HCT116 (cell line): Measurements from ENCODE around the gene GNL2. TPM values are rescaled to one million over a fixed set of nuclear protein-coding genes. Genes with fewer than 3 reads are reported as not detected.

Experiments
- ATAC-seq: fragments of 200-7000 bp; cut with Tn5 transposase; 2 replicates; pipeline ENCODE4 v1.9.1; 2020; ENCODE audit warnings: mild to moderate bottlenecking, moderate library complexity
- BruUV-seq: library from RNA; stranded (reverse); fragments of 400-500 nt; replicated peaks from 2 replicates; lab custom pipeline; 2021; lab: Mats Ljungman, UMichigan
- CTCF ChIA-PET: fragments of 300-600 bp; sonication (Branson Sonifier 250); formaldehyde crosslinking; loops from one replicate; lab custom pipeline; 2021; ENCODE audit warnings: antibody characterized with exemption; lab: Charles Lee
- POLR2A ChIA-PET: fragments of 300-600, 350-600 bp; sonication (Branson Sonifier 250); formaldehyde crosslinking; loops from one replicate; lab custom pipeline; 2021; ENCODE audit warnings: antibody characterized with exemption; lab: Charles Lee
- RAD21 ChIA-PET, 2 experiments: fragments of 300-600 bp; sonication (Branson Sonifier 250); formaldehyde crosslinking; loops; one replicate each; lab custom pipeline; 2023; ENCODE audit warnings: low total read pairs in 2 of 2; ENCODE audit not compliant: uncharacterized antibody in 2 of 2, unreplicated experiment in 2 of 2, low non-redundant PET in 1 of 2; lab: Charles Lee
- DNase-seq: peaks from one replicate; pipeline ENCODE4 v3.0.0-alpha.2; 2010; ENCODE audit warnings: low read depth, low spot score
- H2AFZ ChIP-seq: fragments of 200-600 bp; shearing (Covaris generic), sonication (generic); 2 replicates; pipeline ENCODE4 v1.6.1; 2017; ENCODE audit warnings: low read depth, mixed run types, mixed read lengths, antibody characterized with exemption, low read length; ENCODE audit not compliant: poor library complexity, severe bottlenecking
- H3K27ac ChIP-seq: 2 replicates; pipeline ENCODE4 v1.5.1; 2012; ENCODE audit warnings: low read depth, low read length
- H3K27me3 ChIP-seq: fragments of 200-600 bp; sonication (generic); 2 replicates; pipeline ENCODE4 v1.6.1; 2016; ENCODE audit warnings: mixed run types, low read length, mixed read lengths; ENCODE audit not compliant: insufficient read depth
- H3K36me3 ChIP-seq, 2 experiments: fragments of 200-500 bp in 1 of 2; fragments of 200-600 bp in 1 of 2; sonication (Bioruptor generic) in 1 of 2; sonication (generic) in 1 of 2; 2 replicates each; pipeline versions ENCODE4 v1.5.1 to v1.6.1; 2014 to 2016; ENCODE audit warnings: low read length in 2 of 2, inconsistent platforms in 1 of 2, mixed read lengths in 1 of 2, mixed run types in 1 of 2; ENCODE audit not compliant: insufficient read depth in 2 of 2, control insufficient read depth in 1 of 2
- H3K4me1 ChIP-seq, 2 experiments: fragments of 200-600 bp in 1 of 2; sonication (generic) in 1 of 2; 2 replicates each; pipeline versions ENCODE4 v1.5.1 to v1.6.1; 2012 to 2017; ENCODE audit warnings: low read length in 2 of 2, inconsistent platforms in 1 of 2, mild to moderate bottlenecking in 1 of 2, mixed read lengths in 1 of 2, mixed run types in 1 of 2, moderate library complexity in 1 of 2; ENCODE audit not compliant: insufficient read depth in 2 of 2, control insufficient read depth in 1 of 2
- H3K4me2 ChIP-seq: fragments of 200-600 bp; sonication (generic); 2 replicates; pipeline ENCODE4 v1.6.1; 2017; ENCODE audit warnings: mixed run types, low read length, mixed read lengths
- H3K4me3 ChIP-seq, 2 experiments: fragments of 200-600 bp in 1 of 2; sonication (generic) in 1 of 2; replicated peaks in 1 of 2; 2 replicates each; pipeline ENCODE4 v1.5.1; 2011 to 2016; ENCODE audit warnings: low read length in 2 of 2, control low read depth in 1 of 2, low read depth in 1 of 2, mild to moderate bottlenecking in 1 of 2, mixed read lengths in 1 of 2, mixed run types in 1 of 2
- H3K79me2 ChIP-seq: fragments of 200-600 bp; sonication (generic); 2 replicates; pipeline ENCODE4 v1.6.1; 2017; ENCODE audit warnings: mild to moderate bottlenecking, mixed run types, low read length, moderate library complexity, mixed read lengths; ENCODE audit not compliant: insufficient read depth
- H3K9ac ChIP-seq: fragments of 200-600 bp; sonication (generic); 2 replicates; pipeline ENCODE4 v1.6.1; 2016; ENCODE audit warnings: low read length, mixed read lengths
- H3K9me2 ChIP-seq: fragments of 200-600 bp; sonication (generic), shearing (Covaris generic); 2 replicates; pipeline ENCODE4 v1.6.1; 2017; ENCODE audit warnings: mixed run types, mild to moderate bottlenecking, moderate library complexity; ENCODE audit not compliant: insufficient read depth
- H3K9me3 ChIP-seq, 2 experiments: fragments of 200-500 bp in 1 of 2; fragments of 200-600 bp in 1 of 2; sonication (Bioruptor generic) in 1 of 2; sonication (generic) in 1 of 2; 2 replicates each; pipeline ENCODE4 v1.6.1; 2014 to 2017; ENCODE audit warnings: low read length in 2 of 2, mixed read lengths in 2 of 2, inconsistent platforms in 1 of 2, low read depth in 1 of 2, mild to moderate bottlenecking in 1 of 2, mixed run types in 1 of 2, moderate library complexity in 1 of 2; ENCODE audit not compliant: control insufficient read depth in 1 of 2, insufficient read depth in 1 of 2
- H4K20me1 ChIP-seq: fragments of 200-600 bp; sonication (generic), shearing (Covaris generic); 2 replicates; pipeline ENCODE4 v1.6.1; 2017; ENCODE audit warnings: mixed run types, mild to moderate bottlenecking, moderate library complexity; ENCODE audit not compliant: insufficient read depth
- CBX3 ChIP-seq: IDR thresholded peaks from 2 replicates; pipeline ENCODE4 v1.6.1; 2012; ENCODE audit warnings: low read depth
- CEBPB ChIP-seq: IDR thresholded peaks from 2 replicates; pipeline ENCODE4 v1.6.1; 2012; ENCODE audit warnings: low read depth
- EGR1 ChIP-seq: IDR thresholded peaks from 2 replicates; pipeline ENCODE4 v1.6.1; 2012; ENCODE audit warnings: low read depth
- ELF1 ChIP-seq: IDR thresholded peaks from 2 replicates; pipeline ENCODE4 v1.6.1; 2012; ENCODE audit warnings: low read depth, borderline replicate concordance
- EZH2 ChIP-seq: fragments of 200-600 bp; sonication (generic); IDR thresholded peaks from 2 replicates; pipeline ENCODE4 v1.6.1; 2017; ENCODE audit warnings: antibody characterized with exemption, mixed run types
- EZH2phosphoT487 ChIP-seq: fragments of 200-600 bp; IDR thresholded peaks from 2 replicates; pipeline ENCODE4 v1.6.1; 2018; ENCODE audit warnings: antibody characterized with exemption, borderline replicate concordance
- FOSL1 ChIP-seq: IDR thresholded peaks from 2 replicates; pipeline ENCODE4 v1.6.1; 2012; ENCODE audit warnings: low read depth
- JUND ChIP-seq: IDR thresholded peaks from 2 replicates; pipeline ENCODE4 v1.6.1; 2012
- MAX ChIP-seq: IDR thresholded peaks from 2 replicates; pipeline ENCODE4 v1.6.1; 2012
- POLR2AphosphoS5 ChIP-seq: IDR thresholded peaks from 2 replicates; pipeline ENCODE4 v1.6.1; 2011; ENCODE audit warnings: mild to moderate bottlenecking, low read depth, low read length, moderate library complexity
- REST ChIP-seq: IDR thresholded peaks from 2 replicates; pipeline ENCODE4 v1.6.1; 2012; ENCODE audit warnings: low read depth
- SIN3A ChIP-seq: IDR thresholded peaks from 2 replicates; pipeline ENCODE4 v1.6.1; 2012; ENCODE audit warnings: low read depth
- SRF ChIP-seq: IDR thresholded peaks from 2 replicates; pipeline ENCODE4 v1.6.1; 2012; ENCODE audit warnings: low read depth
- TCF7L2 ChIP-seq: IDR thresholded peaks from 2 replicates; pipeline ENCODE4 v1.7.0; 2011; ENCODE audit warnings: borderline replicate concordance, inconsistent platforms; ENCODE audit not compliant: insufficient read depth, insufficient read length; ENCODE audit errors: extremely low read depth
- ZBTB33 ChIP-seq: IDR thresholded peaks from 2 replicates; pipeline ENCODE4 v1.6.1; 2011; ENCODE audit warnings: mild to moderate bottlenecking, low read length, moderate library complexity; ENCODE audit not compliant: insufficient replicate concordance; ENCODE audit errors: extremely low read depth
- ZFX ChIP-seq: fragments of 450-650 bp; IDR thresholded peaks from 2 replicates; pipeline ENCODE4 v1.6.1; 2017
- ZNF274 ChIP-seq: fragments of 200-500 bp; sonication (Bioruptor generic); IDR thresholded peaks from 2 replicates; pipeline ENCODE4 v1.6.1; 2014; ENCODE audit warnings: mild to moderate bottlenecking, low read depth, low read length, inconsistent platforms
- intact Hi-C: fragments of 100-400 bp; cut with micrococcal nuclease; formaldehyde crosslinking; loops from 2 replicates; pipeline ENCODE4 v1.10.0; 2022
- total RNA-seq: library from RNA; stranded (reverse); gene quantifications from one replicate; pipeline ENCODE4 v1.2.1, GENCODE V29; 2021; ENCODE audit not compliant: unreplicated experiment
- TF ChIP-seq, protein P1 (sequence below), 3 experiments: fragments of 200-600 bp in 1 of 3; sonication (generic) in 1 of 3; IDR thresholded peaks in 2 of 3; conservative IDR thresholded peaks in 1 of 3; 2 replicates each; pipeline ENCODE4 v1.5.1; 2012 to 2017; ENCODE audit warnings: low read depth in 2 of 3, low read length in 2 of 3, antibody characterized with exemption in 1 of 3, borderline replicate concordance in 1 of 3, control low read depth in 1 of 3, mild to moderate bottlenecking in 1 of 3, mixed read lengths in 1 of 3, mixed run types in 1 of 3, moderate library complexity in 1 of 3; ENCODE audit not compliant: insufficient read depth in 1 of 3
- TF ChIP-seq, protein P2 (sequence below): IDR thresholded peaks from 2 replicates; pipeline ENCODE4 v1.6.1; 2012

GNL2 gene
- total RNA-seq, 1 experiment from 2014 or later, result 79.2 TPM

- TF ChIP-seq TCF7L2 (no peak), MAX (no peak), SIN3A (no peak), EZH2phosphoT487 (no peak), EGR1 (no peak), REST (no peak), CBX3 (no peak), ZBTB33 (no peak), ZNF274 (no peak), ELF1 (no peak), SRF (no peak), ZFX (no peak), JUND (no peak), CEBPB (no peak), EZH2 (no peak), FOSL1 (no peak), POLR2AphosphoS5 (no peak)
- TF ChIP-seq, protein P1, sequence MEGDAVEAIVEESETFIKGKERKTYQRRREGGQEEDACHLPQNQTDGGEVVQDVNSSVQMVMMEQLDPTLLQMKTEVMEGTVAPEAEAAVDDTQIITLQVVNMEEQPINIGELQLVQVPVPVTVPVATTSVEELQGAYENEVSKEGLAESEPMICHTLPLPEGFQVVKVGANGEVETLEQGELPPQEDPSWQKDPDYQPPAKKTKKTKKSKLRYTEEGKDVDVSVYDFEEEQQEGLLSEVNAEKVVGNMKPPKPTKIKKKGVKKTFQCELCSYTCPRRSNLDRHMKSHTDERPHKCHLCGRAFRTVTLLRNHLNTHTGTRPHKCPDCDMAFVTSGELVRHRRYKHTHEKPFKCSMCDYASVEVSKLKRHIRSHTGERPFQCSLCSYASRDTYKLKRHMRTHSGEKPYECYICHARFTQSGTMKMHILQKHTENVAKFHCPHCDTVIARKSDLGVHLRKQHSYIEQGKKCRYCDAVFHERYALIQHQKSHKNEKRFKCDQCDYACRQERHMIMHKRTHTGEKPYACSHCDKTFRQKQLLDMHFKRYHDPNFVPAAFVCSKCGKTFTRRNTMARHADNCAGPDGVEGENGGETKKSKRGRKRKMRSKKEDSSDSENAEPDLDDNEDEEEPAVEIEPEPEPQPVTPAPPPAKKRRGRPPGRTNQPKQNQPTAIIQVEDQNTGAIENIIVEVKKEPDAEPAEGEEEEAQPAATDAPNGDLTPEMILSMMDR (IDR thresholded peaks at IDR 0.05 in 2 of 3, conservative IDR thresholded peaks at IDR 0.05 in 1 of 3; ENCODE audit: borderline replicate concordance in 1 of 3, insufficient read depth in 1 of 3, low read depth in 2 of 3, low read length in 2 of 3), result no peak
- TF ChIP-seq, protein P2, sequence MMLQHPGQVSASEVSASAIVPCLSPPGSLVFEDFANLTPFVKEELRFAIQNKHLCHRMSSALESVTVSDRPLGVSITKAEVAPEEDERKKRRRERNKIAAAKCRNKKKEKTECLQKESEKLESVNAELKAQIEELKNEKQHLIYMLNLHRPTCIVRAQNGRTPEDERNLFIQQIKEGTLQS, result no peak
- no TSS peak for BruUV-seq
- Histone ChIP-seq H3K4me2 (no peak overlapping the region), H4K20me1 (no peaks in the 10 kb centered on the region), H2AFZ (no peak overlapping the region), H3K9ac (no peak overlapping the region), H3K27ac (no peak overlapping the region), H3K4me1 (peaks cover 7 to 8% of the 10 kb centered on the region in 2 experiments), H3K27me3 (no peaks in the 10 kb centered on the region), H3K36me3 (peaks cover 0 to 10% of the 10 kb centered on the region in 2 experiments; a peak in 1 of 4 replicates), H3K79me2 (no peaks in the 10 kb centered on the region), H3K9me2 (no peaks in the 10 kb centered on the region), H3K9me3 (no peaks in the 10 kb centered on the region), H3K4me3 (no peak overlapping the region)
- RAD21 ChIA-PET, result no interaction called here
- intact Hi-C loops, result loop anchor here (5.0 to 10.0 kb wide), 2 partner anchors 103 to 414 kb away; no protein-coding TSS in a partner anchor
- CTCF ChIA-PET, result interaction anchor here (0.6 kb wide), 1 partner anchor 1276 kb away, joined by 8 read pairs; no protein-coding TSS in a partner anchor
- POLR2A ChIA-PET, result no interaction called here
- DNase-seq (no peak), ATAC-seq (no peak)
These were observed 35.2 kb downstream of the GNL2 start for GRCh38 chr1:37560401-37561132.
